HG03520 (cell line): ENCODE results near the gene ZNF653.
"Not testable (repeated sequence)": the region's sequence is repeated elsewhere in the genome, so short reads cannot be mapped to it uniquely, and the experiment has no call there.

Experiments used
- ATAC-seq: cut with Tn5 transposase; IDR thresholded peaks from one replicate; pipeline ENCODE4 v1.9.1; 2021; ENCODE audit warnings: mild to moderate bottlenecking, moderate library complexity; ENCODE audit not compliant: unreplicated experiment

The ZNF653 gene

GRCh38 chr19:11458912-11459311, 46.7 kb downstream of the ZNF653 start:
- ATAC-seq, result not testable (repeated sequence)

GRCh38 chr19:11458236-11458900, 47.3 kb downstream of the ZNF653 start:
- ATAC-seq, result no peak

- ATAC-seq, result no peak
Measured at GRCh38 chr19:11457831-11458230, 47.8 kb downstream of the ZNF653 start.

- no peak for ATAC-seq
Measured at GRCh38 chr19:11457115-11457514, 48.5 kb downstream of the ZNF653 start.

GRCh38 chr19:11456659-11457058, 49.0 kb downstream of the ZNF653 start:
- no peak for ATAC-seq

GRCh38 chr19:11455233-11455554, 50.4 kb downstream of the ZNF653 start:
- not testable (repeated sequence) for ATAC-seq

- ATAC-seq, result no peak
Measured at GRCh38 chr19:11453468-11454341, 51.9 kb downstream of the ZNF653 start.

GRCh38 chr19:11452620-11453310, 52.9 kb downstream of the ZNF653 start:
- no peak for ATAC-seq

- no peak for ATAC-seq
Measured at GRCh38 chr19:11451871-11452619, 53.6 kb downstream of the ZNF653 start.

GRCh38 chr19:11451327-11451870, 54.2 kb downstream of the ZNF653 start:
- no peak for ATAC-seq

GRCh38 chr19:11450570-11451326, 54.9 kb downstream of the ZNF653 start:
- no peak for ATAC-seq

GRCh38 chr19:11448923-11449554, 56.6 kb downstream of the ZNF653 start:
- no peak for ATAC-seq

- ATAC-seq, result no peak
Measured at GRCh38 chr19:11448410-11448809, 57.2 kb downstream of the ZNF653 start.

- no peak for ATAC-seq
Measured at GRCh38 chr19:11447347-11448262, 58.0 kb downstream of the ZNF653 start.

GRCh38 chr19:11446652-11447301, 58.9 kb downstream of the ZNF653 start:
- no peak for ATAC-seq

- no peak for ATAC-seq
Measured at GRCh38 chr19:11446271-11446651, 59.4 kb downstream of the ZNF653 start.

GRCh38 chr19:11445141-11445540, 60.5 kb downstream of the ZNF653 start:
- ATAC-seq, result no peak

GRCh38 chr19:11444059-11444458, 61.6 kb downstream of the ZNF653 start:
- ATAC-seq, result no peak
